Esophagus (tissue), 2 donors: ENCODE results near the gene ARID5B. TPM values are rescaled to one million over a fixed set of nuclear protein-coding genes. Genes with fewer than 3 reads are reported as not detected.

Experiments
- H3K27ac ChIP-seq, 2 donors: one replicate each; pipeline ENCODE4 v1.5.1; 2013; ENCODE audit warnings: low read depth in 2 of 2, mild to moderate bottlenecking in 2 of 2, inconsistent platforms in 1 of 2, low read length in 1 of 2, moderate library complexity in 1 of 2
- H3K27me3 ChIP-seq, 2 donors: one replicate each; pipeline ENCODE4 v1.6.1; 2013; ENCODE audit warnings: low read length in 2 of 2, control low read depth in 1 of 2, mild to moderate bottlenecking in 1 of 2; ENCODE audit not compliant: insufficient read depth in 2 of 2, control insufficient read depth in 1 of 2
- H3K36me3 ChIP-seq, 2 donors: one replicate each; pipeline ENCODE4 v1.6.1; 2013; ENCODE audit warnings: low read length in 1 of 2; ENCODE audit not compliant: control insufficient read depth in 2 of 2, insufficient read depth in 2 of 2
- H3K4me1 ChIP-seq, 2 donors: one replicate each; pipeline ENCODE4 v1.6.1; 2013; ENCODE audit warnings: low read length in 1 of 2; ENCODE audit not compliant: control insufficient read depth in 2 of 2, insufficient read depth in 2 of 2
- H3K4me3 ChIP-seq, 2 donors: one replicate each; pipeline ENCODE4 v1.5.1; 2013; ENCODE audit warnings: low read length in 2 of 2, mild to moderate bottlenecking in 2 of 2, low read depth in 1 of 2, moderate library complexity in 1 of 2
- H3K9me3 ChIP-seq, 2 donors: one replicate each; pipeline ENCODE4 v1.6.1; 2013; ENCODE audit warnings: mild to moderate bottlenecking in 2 of 2, low read depth in 1 of 2, low read length in 1 of 2, moderate library complexity in 1 of 2; ENCODE audit not compliant: control insufficient read depth in 2 of 2, insufficient read depth in 1 of 2
- WGBS, 2 donors: extraction: QIAGEN DNeasy Blood & Tissue Kit; methylation state at CpG; one replicate each; pipeline ENCODE4 v1.1.7; 2013; 5-methylcytosine and 5-hydroxymethylcytosine counted together
- polyA plus RNA-seq, 2 donors: library from polyadenylated mRNA; stranded (reverse); fragments of 200-250 nt; gene quantifications; one replicate each; pipeline ENCODE4 v1.2.3, GENCODE V29; 2013
- donor health status: healthy with polysubstance abuse.
- donor health status: Bipolar disorder and iron deficiency.

ARID5B gene
- polyA plus RNA-seq, 2 donors, result 6.7 to 7.7 TPM

GRCh38 chr10:62115321-62115720 lies 213.8 kb downstream of the ARID5B start:
- H3K4me3 ChIP-seq, result no peak overlapping the region
- no peak overlapping the region for H3K27ac ChIP-seq
- WGBS, 2 donors, result 94 to 95% methylated on average over 4 of the region's 4 CpGs
- H3K9me3 ChIP-seq, result no peaks in the 10 kb centered on the region
- H3K4me1 ChIP-seq, result no peaks in the 10 kb centered on the region
- no peaks in the 10 kb centered on the region for H3K36me3 ChIP-seq
- H3K27me3 ChIP-seq, result no peaks in the 10 kb centered on the region

- H3K9me3 ChIP-seq, result no peaks in the 10 kb centered on the region
- 85 to 94% methylated on average over 5 of the region's 5 CpGs for WGBS, 2 donors
- H3K4me1 ChIP-seq, result no peaks in the 10 kb centered on the region
- no peaks in the 10 kb centered on the region for H3K27me3 ChIP-seq
- no peak overlapping the region for H3K4me3 ChIP-seq
- H3K27ac ChIP-seq, result no peak overlapping the region
- no peaks in the 10 kb centered on the region for H3K36me3 ChIP-seq
These were observed 214.3 kb downstream of the ARID5B start for GRCh38 chr10:62115842-62116241.

- Histone ChIP-seq H3K36me3 (no peaks in the 10 kb centered on the region), H3K4me1 (no peaks in the 10 kb centered on the region), H3K27ac (peak overlapping the region in 1 of 2 donors; percentile 3), H3K4me3 (no peak overlapping the region), H3K27me3 (no peaks in the 10 kb centered on the region), H3K9me3 (no peaks in the 10 kb centered on the region)
- 64 to 66% methylated on average over 6 of the region's 6 CpGs for WGBS, 2 donors
These were observed 215.4 kb downstream of the ARID5B start for GRCh38 chr10:62116896-62117295.

- H3K27me3 ChIP-seq, result no peaks in the 10 kb centered on the region
- WGBS, 2 donors, result 75 to 76% methylated on average over 1 of the region's 1 CpG
- no peaks in the 10 kb centered on the region for H3K9me3 ChIP-seq
- no peaks in the 10 kb centered on the region for H3K36me3 ChIP-seq
- no peak overlapping the region for H3K27ac ChIP-seq
- H3K4me1 ChIP-seq, result no peaks in the 10 kb centered on the region
- H3K4me3 ChIP-seq, result no peak overlapping the region
These were observed 219.7 kb downstream of the ARID5B start for GRCh38 chr10:62121187-62121530.

GRCh38 chr10:62127975-62128374 lies 226.5 kb downstream of the ARID5B start:
- Histone ChIP-seq H3K9me3 (no peaks in the 10 kb centered on the region), H3K4me1 (no peaks in the 10 kb centered on the region), H3K36me3 (no peaks in the 10 kb centered on the region), H3K4me3 (no peak overlapping the region), H3K27ac (no peak overlapping the region), H3K27me3 (no peaks in the 10 kb centered on the region)
- WGBS, 2 donors, result 89 to 92% methylated on average over 2 of the region's 2 CpGs

- Histone ChIP-seq H3K4me3 (no peak overlapping the region), H3K4me1 (no peaks in the 10 kb centered on the region), H3K36me3 (no peaks in the 10 kb centered on the region), H3K27ac (no peak overlapping the region), H3K9me3 (no peaks in the 10 kb centered on the region), H3K27me3 (no peaks in the 10 kb centered on the region)
- 53 to 73% methylated on average over 3 of the region's 3 CpGs for WGBS, 2 donors
These were observed 229.4 kb downstream of the ARID5B start for GRCh38 chr10:62130948-62131347.

- WGBS, 2 donors, result 95 to 97% methylated on average over 4 of the region's 4 CpGs
- Histone ChIP-seq H3K9me3 (no peaks in the 10 kb centered on the region), H3K4me1 (no peaks in the 10 kb centered on the region)
These were observed 230.2 kb downstream of the ARID5B start for GRCh38 chr10:62131724-62132123.

GRCh38 chr10:62133618-62134017 lies 232.1 kb downstream of the ARID5B start:
- H3K4me3 ChIP-seq, result no peak overlapping the region
- H3K36me3 ChIP-seq, result no peaks in the 10 kb centered on the region
- H3K27me3 ChIP-seq, result no peaks in the 10 kb centered on the region
- no peaks in the 10 kb centered on the region for H3K9me3 ChIP-seq
- H3K4me1 ChIP-seq, result no peaks in the 10 kb centered on the region
- no peak overlapping the region for H3K27ac ChIP-seq

More at GRCh38 chr10:62131724-62132123, 230.2 kb downstream of the ARID5B start:
- Histone ChIP-seq H3K27ac (no peak overlapping the region), H3K36me3 (no peaks in the 10 kb centered on the region), H3K4me3 (no peak overlapping the region), H3K27me3 (no peaks in the 10 kb centered on the region)

- H3K36me3 ChIP-seq, result no peaks in the 10 kb centered on the region
- H3K27ac ChIP-seq, result no peak overlapping the region
- no peaks in the 10 kb centered on the region for H3K4me1 ChIP-seq
- H3K9me3 ChIP-seq, result no peaks in the 10 kb centered on the region
- H3K27me3 ChIP-seq, result no peaks in the 10 kb centered on the region
- no peak overlapping the region for H3K4me3 ChIP-seq
- WGBS, 2 donors, result 65 to 74% methylated on average over 3 of the region's 3 CpGs
These were observed 235.4 kb downstream of the ARID5B start for GRCh38 chr10:62136931-62137330.
